HG03097 (cell line): ENCODE results near the gene CFAP69.

Source experiments
- ATAC-seq: cut with Tn5 transposase; IDR thresholded peaks from one replicate; pipeline ENCODE4 v1.9.1; 2021; ENCODE audit not compliant: unreplicated experiment, low FRiP score

The CFAP69 gene

GRCh38 chr7:90267263-90267858 lies 22.4 kb downstream of the CFAP69 start:
- ATAC-seq, result no peak

GRCh38 chr7:90269163-90269562 lies 24.2 kb downstream of the CFAP69 start:
- ATAC-seq, result no peak

GRCh38 chr7:90270431-90271178 lies 25.6 kb downstream of the CFAP69 start:
- ATAC-seq, result no peak

- no peak for ATAC-seq
Observed at GRCh38 chr7:90271753-90272152, 26.8 kb downstream of the CFAP69 start.

GRCh38 chr7:90272242-90272641 lies 27.3 kb downstream of the CFAP69 start:
- ATAC-seq, result no peak

GRCh38 chr7:90274161-90274560 lies 29.2 kb downstream of the CFAP69 start:
- no peak for ATAC-seq

GRCh38 chr7:90276033-90276728 lies 31.2 kb downstream of the CFAP69 start:
- ATAC-seq, result no peak

- no peak for ATAC-seq
Observed at GRCh38 chr7:90288154-90288553, 43.2 kb downstream of the CFAP69 start.

GRCh38 chr7:90290244-90291113 lies 45.5 kb downstream of the CFAP69 start:
- ATAC-seq, result no peak

- ATAC-seq, result no peak
Observed at GRCh38 chr7:90298145-90299038, 53.4 kb downstream of the CFAP69 start.

- ATAC-seq, result no peak
Observed at GRCh38 chr7:90303241-90303640, 58.3 kb downstream of the CFAP69 start.

- ATAC-seq, result no peak
Observed at GRCh38 chr7:90309872-90310271, 64.9 kb downstream of the CFAP69 start.

GRCh38 chr7:90311175-90311574 lies 66.2 kb downstream of the CFAP69 start:
- ATAC-seq, result no peak

GRCh38 chr7:90312745-90313144 lies 67.8 kb downstream of the CFAP69 start:
- no peak for ATAC-seq

GRCh38 chr7:90313907-90314306 lies 68.9 kb downstream of the CFAP69 start:
- ATAC-seq, result no peak

- no peak for ATAC-seq
Observed at GRCh38 chr7:90320014-90320413, 75.0 kb downstream of the CFAP69 start.

GRCh38 chr7:90320418-90320800 lies 75.4 kb downstream of the CFAP69 start:
- ATAC-seq, result no peak

GRCh38 chr7:90320801-90321494 lies 76.0 kb downstream of the CFAP69 start, which contains the start of gene FAM237B:
Gene FAM237B, minus strand, starts transcription at chr7:90321304. Its CDS starts 1,556 bp downstream, at chr7:90319748.
- no peak for ATAC-seq

- no peak for ATAC-seq
Observed at GRCh38 chr7:90322837-90323236, 77.9 kb downstream of the CFAP69 start.
